ENCODE data around the gene ATP7B.

Gene ATP7B

GRCh38 chr13:51950722-51951121 lies 60.5 kb downstream of the ATP7B start:
- no peak for DNase-seq (ENCODE audit: low read depth)

GRCh38 chr13:51946163-51946669 lies 65.0 kb downstream of the ATP7B start:
- DNase-seq (ENCODE audit: low read depth), result no peak

GRCh38 chr13:51945149-51945548 lies 66.1 kb downstream of the ATP7B start:
- DNase-seq (ENCODE audit: low read depth), result no peak

GRCh38 chr13:51944428-51944827 lies 66.8 kb downstream of the ATP7B start:
- DNase-seq (ENCODE audit: low read depth), result no peak

- DNase-seq (ENCODE audit: low read depth), result no peak
Observed at GRCh38 chr13:51943721-51944120, 67.5 kb downstream of the ATP7B start.

- DNase-seq (ENCODE audit: low read depth), result peak; percentile 4
Observed at GRCh38 chr13:51942189-51942588, 69.1 kb downstream of the ATP7B start.

- no peak for DNase-seq (ENCODE audit: low read depth)
Observed at GRCh38 chr13:51938454-51938853, 72.8 kb downstream of the ATP7B start.

GRCh38 chr13:51937320-51938290 lies 73.6 kb downstream of the ATP7B start:
- DNase-seq (ENCODE audit: low read depth), result no peak

- no peak for DNase-seq (ENCODE audit: low read depth)
Observed at GRCh38 chr13:51935326-51936171, 75.7 kb downstream of the ATP7B start.

- DNase-seq (ENCODE audit: low read depth), result no peak
Observed at GRCh38 chr13:51934461-51935087, 76.7 kb downstream of the ATP7B start.

- DNase-seq (ENCODE audit: low read depth), result no peak
Observed at GRCh38 chr13:51933466-51934058, 77.7 kb downstream of the ATP7B start.

- DNase-seq (ENCODE audit: low read depth), result no peak
Observed at GRCh38 chr13:51932231-51932630, 79.0 kb downstream of the ATP7B start.

- no peak for DNase-seq (ENCODE audit: low read depth)
Observed at GRCh38 chr13:51931606-51932005, 79.6 kb downstream of the ATP7B start.

- no peak for DNase-seq (ENCODE audit: low read depth)
Observed at GRCh38 chr13:51929699-51930098, 81.6 kb downstream of the ATP7B start.

GRCh38 chr13:51928231-51928630 lies 83.0 kb downstream of the ATP7B start:
- DNase-seq (ENCODE audit: low read depth), result no peak

- no peak for DNase-seq (ENCODE audit: low read depth)
Observed at GRCh38 chr13:51927129-51927528, 84.1 kb downstream of the ATP7B start.

GRCh38 chr13:51926528-51926885 lies 84.7 kb downstream of the ATP7B start:
- no peak for DNase-seq (ENCODE audit: low read depth)

GRCh38 chr13:51925865-51926527 lies 85.3 kb downstream of the ATP7B start:
- DNase-seq (ENCODE audit: low read depth), result no peak

- no peak for DNase-seq (ENCODE audit: low read depth)
Observed at GRCh38 chr13:51924756-51925544, 86.3 kb downstream of the ATP7B start.

GRCh38 chr13:51923983-51924539 lies 87.2 kb downstream of the ATP7B start:
- DNase-seq (ENCODE audit: low read depth), result no peak

Measured in T follicular helper cell (primary cell).